Astrocyte (in vitro differentiated cells and primary cell): ENCODE data around the gene ZNF668. TPM values are rescaled to one million over a fixed set of nuclear protein-coding genes. Genes with fewer than 3 reads are reported as not detected.

Experiments
- DNase-seq: peaks from one replicate; pipeline ENCODE4 v3.0.0-alpha.2; 2010; ENCODE audit warnings: low read depth
- FAIRE-seq: peaks from 2 replicates; lab custom pipeline; 2011; peaks lifted over from hg19 to GRCh38; lab: Jason Lieb, UNC
- H2AFZ ChIP-seq: 2 replicates; pipeline ENCODE4 v1.6.0; 2012; ENCODE audit warnings: low read depth, low read length, inconsistent platforms
- H3K27ac ChIP-seq: 2 replicates; pipeline ENCODE4 v1.5.1; 2011; ENCODE audit warnings: low read depth, low read length, inconsistent platforms
- H3K27me3 ChIP-seq: 2 replicates; pipeline ENCODE4 v1.6.0; 2011; ENCODE audit warnings: low read length, inconsistent platforms; ENCODE audit not compliant: insufficient read depth
- H3K36me3 ChIP-seq: 2 replicates; pipeline ENCODE4 v1.5.1; 2011; ENCODE audit warnings: low read length, inconsistent platforms; ENCODE audit not compliant: insufficient read depth
- H3K4me1 ChIP-seq: 2 replicates; pipeline ENCODE4 v1.5.1; 2011; ENCODE audit warnings: low read length, inconsistent platforms; ENCODE audit not compliant: insufficient read depth
- H3K4me2 ChIP-seq: 2 replicates; pipeline ENCODE4 v1.6.0; 2012; ENCODE audit warnings: low read length, inconsistent platforms
- H3K4me3 ChIP-seq: 2 replicates; pipeline ENCODE4 v1.5.1; 2011; ENCODE audit warnings: low read depth, mild to moderate bottlenecking, low read length, inconsistent platforms; ENCODE audit not compliant: insufficient read depth
- H3K79me2 ChIP-seq: 2 replicates; pipeline ENCODE4 v1.6.0; 2012; ENCODE audit warnings: mild to moderate bottlenecking, low read length, inconsistent platforms; ENCODE audit not compliant: insufficient read depth
- H3K9ac ChIP-seq: 2 replicates; pipeline ENCODE4 v1.6.0; 2012; ENCODE audit warnings: mild to moderate bottlenecking, low read length, inconsistent platforms
- H3K9me3 ChIP-seq: 2 replicates; pipeline ENCODE4 v1.5.1; 2012; ENCODE audit warnings: low read depth, mild to moderate bottlenecking, low read length, inconsistent platforms; ENCODE audit not compliant: insufficient read depth
- H4K20me1 ChIP-seq: 2 replicates; pipeline ENCODE4 v1.6.0; 2012; ENCODE audit warnings: low read length, inconsistent platforms; ENCODE audit not compliant: insufficient read depth
- H3K27ac Mint-ChIP-seq: one replicate; pipeline ENCODE4 v1.8.0; 2021; ENCODE audit warnings: mild to moderate bottlenecking, mixed read lengths; ENCODE audit not compliant: unreplicated experiment
- H3K27me3 Mint-ChIP-seq: one replicate; pipeline ENCODE4 v1.8.0; 2021; ENCODE audit warnings: low read depth, mixed read lengths; ENCODE audit not compliant: unreplicated experiment
- H3K36me3 Mint-ChIP-seq: one replicate; pipeline ENCODE4 v1.8.0; 2021; ENCODE audit warnings: low read depth, mixed read lengths; ENCODE audit not compliant: unreplicated experiment
- H3K4me1 Mint-ChIP-seq: one replicate; pipeline ENCODE4 v1.8.0; 2021; ENCODE audit warnings: low read depth, mixed read lengths; ENCODE audit not compliant: unreplicated experiment
- H3K4me3 Mint-ChIP-seq: one replicate; pipeline ENCODE4 v1.8.0; 2021; ENCODE audit warnings: mild to moderate bottlenecking, moderate library complexity, mixed read lengths; ENCODE audit not compliant: unreplicated experiment
- H3K9me3 Mint-ChIP-seq: one replicate; pipeline ENCODE4 v1.8.0; 2021; ENCODE audit warnings: mild to moderate bottlenecking, mixed read lengths; ENCODE audit not compliant: unreplicated experiment
- CTCF ChIP-seq: IDR thresholded peaks from 2 replicates; pipeline ENCODE4 v1.5.1; 2011; ENCODE audit warnings: low read depth, mild to moderate bottlenecking, inconsistent platforms, low read length, moderate library complexity; ENCODE audit not compliant: insufficient read depth
- EZH2 ChIP-seq: IDR thresholded peaks from 2 replicates; pipeline ENCODE4 v1.6.1; 2012; ENCODE audit warnings: mild to moderate bottlenecking, low read length, inconsistent platforms; ENCODE audit not compliant: insufficient read depth
- total RNA-seq: library from RNA; stranded (reverse); gene quantifications from 2 replicates; pipeline ENCODE4 v1.2.1, GENCODE V29; 2021

Gene ZNF668
- total RNA-seq, 1 donor from 2014 or later, result 21.6 TPM

- H3K36me3 ChIP-seq, result peaks cover 7% of the 10 kb centered on the region
- peak overlapping the region; percentile 86 for H3K9ac ChIP-seq
- peak overlapping the region; percentile 83 for H3K4me2 ChIP-seq
- peaks cover 9% of the 10 kb centered on the region for H3K4me1 ChIP-seq
- peak overlapping the region; percentile 74 for H3K4me3 ChIP-seq
- H3K4me3 Mint-ChIP-seq, result peak overlapping the region; percentile 85
- peaks cover 24% of the 10 kb centered on the region for H3K36me3 Mint-ChIP-seq
- TF ChIP-seq CTCF (no peak), EZH2 (no peak)
- H2AFZ ChIP-seq, result peak overlapping the region; percentile 86
- H3K9me3 ChIP-seq, result no peaks in the 10 kb centered on the region
- H3K9me3 Mint-ChIP-seq, result no peaks in the 10 kb centered on the region
- DNase-seq (no peak), FAIRE-seq (no peak)
- H3K79me2 ChIP-seq, result peaks cover 20% of the 10 kb centered on the region
- no peaks in the 10 kb centered on the region for H3K27me3 Mint-ChIP-seq
- H3K4me1 Mint-ChIP-seq, result peaks cover 5% of the 10 kb centered on the region
- peaks cover 7% of the 10 kb centered on the region for H4K20me1 ChIP-seq
- H3K27ac ChIP-seq, result no peak overlapping the region
- H3K27ac Mint-ChIP-seq, result no peak overlapping the region
- no peaks in the 10 kb centered on the region for H3K27me3 ChIP-seq
Measured at GRCh38 chr16:31108794-31109558, 34.9 kb upstream of the ZNF668 start.

GRCh38 chr16:31108035-31108793 lies 34.2 kb upstream of the ZNF668 start, which contains the start of gene BCKDK:
TSS of gene BCKDK (plus strand) at chr16:31108386. CDS start at chr16:31109224, 838 bp downstream.
- H3K79me2 ChIP-seq, result peaks cover 20% of the 10 kb centered on the region
- Mint-ChIP-seq H3K36me3 (peaks cover 24% of the 10 kb centered on the region), H3K27me3 (no peaks in the 10 kb centered on the region), H3K4me3 (peak within 1 kb of the TSS; percentile 85), H3K4me1 (peaks cover 5% of the 10 kb centered on the region), H3K27ac (peak within 1 kb of the TSS; percentile 82), H3K9me3 (no peaks in the 10 kb centered on the region)
- H3K4me2 ChIP-seq, result peak within 1 kb of the TSS; percentile 83
- peaks cover 9% of the 10 kb centered on the region for H3K4me1 ChIP-seq
- H3K9ac ChIP-seq, result peak within 1 kb of the TSS; percentile 86
- no peak for TF ChIP-seq CTCF
- TF ChIP-seq EZH2, result no peak
- peak within 1 kb of the TSS; percentile 74 for H3K4me3 ChIP-seq
- H3K36me3 ChIP-seq, result peaks cover 7% of the 10 kb centered on the region
- H3K27ac ChIP-seq, result peak within 1 kb of the TSS; percentile 64
- peaks cover 4% of the 10 kb centered on the region for H4K20me1 ChIP-seq
- no peaks in the 10 kb centered on the region for H3K9me3 ChIP-seq
- H3K27me3 ChIP-seq, result no peaks in the 10 kb centered on the region
- DNase-seq (peak; percentile 34), FAIRE-seq (no peak)
- peak within 1 kb of the TSS; percentile 86 for H2AFZ ChIP-seq
